ENCODE data around the gene GAB2. TPM values are rescaled to one million over a fixed set of nuclear protein-coding genes. Genes with fewer than 3 reads are reported as not detected.

GAB2 gene
- total RNA-seq, 1 experiment from 2014 or later: 3.3 TPM

DNA sequence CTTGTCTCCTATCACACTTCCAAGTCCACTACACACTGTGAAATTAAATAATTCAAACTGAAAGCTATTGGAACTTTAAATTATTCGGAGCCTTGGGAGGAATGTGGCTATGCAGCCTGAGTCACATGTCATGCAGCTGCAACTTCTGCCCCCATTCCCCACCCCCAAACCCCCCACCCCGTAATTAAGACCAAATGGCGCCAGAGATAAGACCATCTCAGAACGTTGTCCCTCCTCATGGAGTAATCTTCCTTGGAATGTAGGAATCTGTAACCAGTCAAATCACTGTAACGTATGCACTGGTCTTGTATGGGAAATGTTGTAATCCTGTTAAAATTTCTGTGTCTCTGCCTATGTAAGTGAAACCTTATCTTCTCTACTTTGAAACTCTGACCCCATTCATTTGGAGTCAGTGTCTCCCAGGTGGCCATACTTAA is 37.0 kb downstream of the GAB2 start:
- TF ChIP-seq, protein P1, sequence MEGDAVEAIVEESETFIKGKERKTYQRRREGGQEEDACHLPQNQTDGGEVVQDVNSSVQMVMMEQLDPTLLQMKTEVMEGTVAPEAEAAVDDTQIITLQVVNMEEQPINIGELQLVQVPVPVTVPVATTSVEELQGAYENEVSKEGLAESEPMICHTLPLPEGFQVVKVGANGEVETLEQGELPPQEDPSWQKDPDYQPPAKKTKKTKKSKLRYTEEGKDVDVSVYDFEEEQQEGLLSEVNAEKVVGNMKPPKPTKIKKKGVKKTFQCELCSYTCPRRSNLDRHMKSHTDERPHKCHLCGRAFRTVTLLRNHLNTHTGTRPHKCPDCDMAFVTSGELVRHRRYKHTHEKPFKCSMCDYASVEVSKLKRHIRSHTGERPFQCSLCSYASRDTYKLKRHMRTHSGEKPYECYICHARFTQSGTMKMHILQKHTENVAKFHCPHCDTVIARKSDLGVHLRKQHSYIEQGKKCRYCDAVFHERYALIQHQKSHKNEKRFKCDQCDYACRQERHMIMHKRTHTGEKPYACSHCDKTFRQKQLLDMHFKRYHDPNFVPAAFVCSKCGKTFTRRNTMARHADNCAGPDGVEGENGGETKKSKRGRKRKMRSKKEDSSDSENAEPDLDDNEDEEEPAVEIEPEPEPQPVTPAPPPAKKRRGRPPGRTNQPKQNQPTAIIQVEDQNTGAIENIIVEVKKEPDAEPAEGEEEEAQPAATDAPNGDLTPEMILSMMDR (conservative IDR thresholded peaks at IDR 0.05): no peak
- H3K27ac ChIP-seq (ENCODE audit: insufficient read length, low read depth, low read length): no peak overlapping the region
- H3K4me2 ChIP-seq (ENCODE audit: insufficient read depth, insufficient read length, low read length): no peak overlapping the region

More for the DNA sequence above, 37.0 kb downstream of the GAB2 start:
- H3T11ph ChIP-seq (ENCODE audit: low read length): no peak overlapping the region
- H2BK12ac ChIP-seq (ENCODE audit: insufficient read length, low read depth, low read length): no peak overlapping the region
- no peak overlapping the region for H3K56ac ChIP-seq (ENCODE audit: insufficient read length, low read depth, low read length)
- no peak overlapping the region for H4K91ac ChIP-seq (ENCODE audit: insufficient read length, low read depth, low read length)
- Mint-ChIP-seq H3K4me1 (peaks cover 10 to 19% of the 10 kb centered on the region in 2 experiments), H3K36me3 (ENCODE audit: insufficient read depth in 1 of 3, low read depth in 3 of 3) (peaks cover 3 to 30% (median 15%) of the 10 kb centered on the region in 3 experiments; a peak in 6 of 7 replicates), H3K27ac (no peak overlapping the region), H3K27me3 (ENCODE audit: low read depth) (peaks cover 5% of the 10 kb centered on the region), H3K4me3 (no peak overlapping the region), H3K9me3 (peaks cover 10 to 22% of the 10 kb centered on the region in 2 experiments; a peak in 4 of 5 replicates)
- DNase-seq: no peak
- H4K20me1 ChIP-seq (ENCODE audit: control insufficient read depth, insufficient read depth, insufficient read length): no peaks in the 10 kb centered on the region
- H3K27me3 ChIP-seq (ENCODE audit: insufficient read depth, low read length): no peaks in the 10 kb centered on the region
- H2AFZ ChIP-seq (ENCODE audit: low read length): no peak overlapping the region
- H2BK20ac ChIP-seq (ENCODE audit: low read depth, low read length, poor library complexity, severe bottlenecking): no peak overlapping the region
- H3K79me1 ChIP-seq (ENCODE audit: insufficient read depth, low read depth, low read length, poor library complexity, severe bottlenecking): no peaks in the 10 kb centered on the region
- no peak overlapping the region for H4K8ac ChIP-seq (replicated peaks; ENCODE audit: insufficient read length, low read depth, low read length)
- H3K23me2 ChIP-seq (ENCODE audit: insufficient read length, low read depth, low read length, poor library complexity, severe bottlenecking): no peaks in the 10 kb centered on the region
- WGBS (ENCODE audit: extremely low coverage, insufficient read length, low lambda C conversion rate): no CpG with 5 or more reads among the region's 5 CpGs
- no peaks in the 10 kb centered on the region for H3K9me3 ChIP-seq (ENCODE audit: control insufficient read depth, low read depth, low read length)
- H3K4me1 ChIP-seq (ENCODE audit: insufficient read depth, low read length): 0 out of 2 replicates have a peak, but pooled peaks cover 4% of the 10 kb centered on the region
- H2AK5ac ChIP-seq (ENCODE audit: insufficient read length, low read length): no peak overlapping the region
- no peak overlapping the region for H3K9ac ChIP-seq (ENCODE audit: extremely low read depth, insufficient read length, low read length)
- no peak overlapping the region for H2BK5ac ChIP-seq (ENCODE audit: insufficient read length, low read length)
- no peak overlapping the region for H3K23ac ChIP-seq (ENCODE audit: insufficient read length, low read depth, low read length)
- no peak overlapping the region for H2BK120ac ChIP-seq (ENCODE audit: low read depth, low read length, poor library complexity, severe bottlenecking)
- no peak overlapping the region for H3K4ac ChIP-seq (ENCODE audit: low read depth, low read length)
- no peak overlapping the region for H4K5ac ChIP-seq (ENCODE audit: insufficient read length, low read depth, low read length)
- no peak overlapping the region for H3K18ac ChIP-seq (ENCODE audit: insufficient read length, low read depth, low read length)
- no peak overlapping the region for H3K14ac ChIP-seq (ENCODE audit: insufficient read depth, low read length)
- H3K79me2 ChIP-seq (ENCODE audit: insufficient read depth, low read length): no peaks in the 10 kb centered on the region
- no peak overlapping the region for H2BK15ac ChIP-seq (ENCODE audit: low read depth, low read length)

All from H9 (cell line).